Peyer's patch (tissue), 4 donors: ENCODE results near the gene LMTK2. TPM values are rescaled to one million over a fixed set of nuclear protein-coding genes. Genes with fewer than 3 reads are reported as not detected.

Source experiments
- DNase-seq, 3 donors: peaks; one replicate each; pipeline ENCODE4 v3.0.0-alpha.2; 2017 to 2019
- H3K27ac ChIP-seq, 4 donors: fragments of 200-600 bp; sonication (generic); one replicate each; pipeline ENCODE4 v1.5.1; 2016 to 2019
- H3K27me3 ChIP-seq, 2 donors: fragments of 200-600 bp; sonication (generic); one replicate each; pipeline ENCODE4 v1.5.1; 2019
- H3K36me3 ChIP-seq, 3 donors: fragments of 200-600 bp; sonication (generic); one replicate each; pipeline ENCODE4 v1.5.1; 2016 to 2019
- H3K4me1 ChIP-seq, 4 donors: fragments of 200-600 bp; sonication (generic); one replicate each; pipeline ENCODE4 v1.5.1; 2016 to 2019
- H3K4me3 ChIP-seq, 4 donors: fragments of 200-600 bp; sonication (generic); 1 replicate in 3 of 4; 2 replicates in 1 of 4; pipeline ENCODE4 v1.5.1; 2016 to 2019; ENCODE audit warnings: mild to moderate bottlenecking in 1 of 4
- H3K9me3 ChIP-seq, 4 donors: fragments of 200-600 bp; sonication (generic); one replicate each; pipeline ENCODE4 v1.5.1; 2016 to 2019; ENCODE audit warnings: mild to moderate bottlenecking in 1 of 4
- CTCF ChIP-seq, 6 experiments: fragments of 450-650 bp in 4 of 6; fragments of 200-600 bp in 2 of 6; sonication (generic) in 1 of 6; IDR thresholded peaks; one replicate each; pipeline ENCODE4 v1.5.1; 2017 to 2019; ENCODE audit warnings: antibody characterized with exemption in 6 of 6, mild to moderate bottlenecking in 3 of 6, moderate library complexity in 1 of 6
- POLR2A ChIP-seq, 2 donors: fragments of 450-650 bp; IDR thresholded peaks; one replicate each; pipeline ENCODE4 v1.5.1; 2017; ENCODE audit warnings: antibody characterized with exemption in 2 of 2, mild to moderate bottlenecking in 2 of 2, moderate library complexity in 2 of 2
- total RNA-seq, 4 donors: library from RNA; depleted of rRNA; stranded (reverse); fragments of >200 nt; gene quantifications; one replicate each; pipeline ENCODE4 v1.1.0, GENCODE V29; 2016

The LMTK2 gene
- total RNA-seq, 4 donors from 2014 or later, result 23.1 to 54.0 (median 51.4) TPM

- Histone ChIP-seq H3K36me3 (no peaks in the 10 kb centered on the region), H3K4me1 (no peaks in the 10 kb centered on the region), H3K27ac (no peak overlapping the region), H3K9me3 (no peaks in the 10 kb centered on the region), H3K27me3 (no peaks in the 10 kb centered on the region), H3K4me3 (no peak overlapping the region)
- TF ChIP-seq CTCF (IDR thresholded peaks at IDR 0.05) (no peak), POLR2A (IDR thresholded peaks at IDR 0.05) (no peak)
- no peak for DNase-seq
Observed at GRCh38 chr7:98125759-98126158, 19.1 kb downstream of the LMTK2 start.

- Histone ChIP-seq H3K4me1 (peaks cover 0 to 8% (median 5%) of the 10 kb centered on the region in 4 donors), H3K27me3 (no peaks in the 10 kb centered on the region), H3K36me3 (no peaks in the 10 kb centered on the region), H3K4me3 (no peak overlapping the region), H3K27ac (no peak overlapping the region), H3K9me3 (no peaks in the 10 kb centered on the region)
- DNase-seq, result no peak
- TF ChIP-seq POLR2A (IDR thresholded peaks at IDR 0.05), result no peak
- no peak for TF ChIP-seq CTCF (IDR thresholded peaks at IDR 0.05)
Observed at GRCh38 chr7:98126311-98127142, 19.9 kb downstream of the LMTK2 start.

- no peak overlapping the region for H3K27ac ChIP-seq
- H3K9me3 ChIP-seq, result no peaks in the 10 kb centered on the region
- H3K4me3 ChIP-seq, result no peak overlapping the region
- TF ChIP-seq CTCF (IDR thresholded peaks at IDR 0.05) (no peak), POLR2A (IDR thresholded peaks at IDR 0.05) (no peak)
- no peaks in the 10 kb centered on the region for H3K27me3 ChIP-seq
- no peak for DNase-seq
- H3K4me1 ChIP-seq, result peaks cover 4 to 26% (median 16%) of the 10 kb centered on the region in 4 donors
- H3K36me3 ChIP-seq, result no peaks in the 10 kb centered on the region
Observed at GRCh38 chr7:98128346-98128745, 21.7 kb downstream of the LMTK2 start.

- peak overlapping the region in 3 of 4 donors; percentile 15 to 78 (median 60) for H3K27ac ChIP-seq
- peaks cover 9 to 42% (median 20%) of the 10 kb centered on the region in 4 donors for H3K4me1 ChIP-seq
- no peaks in the 10 kb centered on the region for H3K9me3 ChIP-seq
- TF ChIP-seq CTCF (IDR thresholded peaks at IDR 0.05) (no peak), POLR2A (IDR thresholded peaks at IDR 0.05) (no peak)
- no peak overlapping the region for H3K4me3 ChIP-seq
- no peaks in the 10 kb centered on the region for H3K36me3 ChIP-seq
- DNase-seq, result no peak
- H3K27me3 ChIP-seq, result no peaks in the 10 kb centered on the region
Observed at GRCh38 chr7:98130959-98131358, 24.3 kb downstream of the LMTK2 start.

GRCh38 chr7:98133181-98133580 lies 26.5 kb downstream of the LMTK2 start:
- no peaks in the 10 kb centered on the region for H3K9me3 ChIP-seq
- peak overlapping the region in 3 of 4 donors; percentile 13 to 63 (median 24) for H3K27ac ChIP-seq
- peaks cover 0 to 10% (median 0%) of the 10 kb centered on the region in 3 donors for H3K36me3 ChIP-seq
- H3K4me3 ChIP-seq, result no peak overlapping the region
- peak in 2 of 3 donors; percentile 47 to 54 for DNase-seq
- no peak for TF ChIP-seq CTCF (IDR thresholded peaks at IDR 0.05)
- TF ChIP-seq POLR2A (IDR thresholded peaks at IDR 0.05), result no peak
- H3K4me1 ChIP-seq, result peaks cover 9 to 42% (median 21%) of the 10 kb centered on the region in 4 donors
- no peaks in the 10 kb centered on the region for H3K27me3 ChIP-seq
